22Rv1 (cell line): ENCODE measurements around the gene SERTAD1.

Experiments
- ZFX ChIP-seq: fragments of 450-650 bp; IDR thresholded peaks from 2 replicates; pipeline ENCODE4 v1.6.1; 2017; ENCODE audit warnings: antibody characterized with exemption, borderline replicate concordance
- TF ChIP-seq, protein P1 (sequence below): fragments of 450-650 bp; IDR thresholded peaks from 2 replicates; pipeline ENCODE4 v1.5.1; 2017; ENCODE audit warnings: mild to moderate bottlenecking

DNA sequence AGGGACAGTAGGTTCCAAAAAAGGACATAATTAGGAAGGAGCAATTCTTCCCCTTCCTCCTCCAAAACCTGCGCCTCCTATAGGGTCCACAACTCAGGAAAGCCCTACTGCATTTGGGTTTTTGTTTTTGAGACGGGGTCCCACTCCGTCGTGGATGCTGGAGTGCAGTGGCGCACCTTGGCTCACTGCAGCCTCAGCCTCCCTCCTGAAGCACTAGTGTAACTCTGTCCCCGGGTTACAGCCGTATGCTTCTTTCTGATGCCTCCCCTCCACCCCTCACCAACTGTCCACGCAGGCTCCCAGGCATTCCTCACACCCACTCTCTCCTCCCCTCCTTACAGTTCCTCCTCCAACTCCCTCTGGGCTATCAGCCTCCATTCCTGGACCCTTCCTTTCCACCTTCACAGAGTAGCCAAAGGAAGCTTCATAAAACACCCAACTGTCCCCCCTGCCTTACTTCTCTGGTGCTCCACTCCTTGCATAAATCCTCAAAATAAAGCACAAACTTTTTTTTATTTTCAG is 20.5 kb upstream of the SERTAD1 start:
- TF ChIP-seq, protein P1, sequence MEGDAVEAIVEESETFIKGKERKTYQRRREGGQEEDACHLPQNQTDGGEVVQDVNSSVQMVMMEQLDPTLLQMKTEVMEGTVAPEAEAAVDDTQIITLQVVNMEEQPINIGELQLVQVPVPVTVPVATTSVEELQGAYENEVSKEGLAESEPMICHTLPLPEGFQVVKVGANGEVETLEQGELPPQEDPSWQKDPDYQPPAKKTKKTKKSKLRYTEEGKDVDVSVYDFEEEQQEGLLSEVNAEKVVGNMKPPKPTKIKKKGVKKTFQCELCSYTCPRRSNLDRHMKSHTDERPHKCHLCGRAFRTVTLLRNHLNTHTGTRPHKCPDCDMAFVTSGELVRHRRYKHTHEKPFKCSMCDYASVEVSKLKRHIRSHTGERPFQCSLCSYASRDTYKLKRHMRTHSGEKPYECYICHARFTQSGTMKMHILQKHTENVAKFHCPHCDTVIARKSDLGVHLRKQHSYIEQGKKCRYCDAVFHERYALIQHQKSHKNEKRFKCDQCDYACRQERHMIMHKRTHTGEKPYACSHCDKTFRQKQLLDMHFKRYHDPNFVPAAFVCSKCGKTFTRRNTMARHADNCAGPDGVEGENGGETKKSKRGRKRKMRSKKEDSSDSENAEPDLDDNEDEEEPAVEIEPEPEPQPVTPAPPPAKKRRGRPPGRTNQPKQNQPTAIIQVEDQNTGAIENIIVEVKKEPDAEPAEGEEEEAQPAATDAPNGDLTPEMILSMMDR = no peak
- no peak for TF ChIP-seq ZFX
